HepG2 (cell line): ENCODE data around the gene SAMD8. TPM values are rescaled to one million over a fixed set of nuclear protein-coding genes. Genes with fewer than 3 reads are reported as not detected.

Experiments used
- DRAP1 ChIP-seq: IDR thresholded peaks from 2 replicates; pipeline ENCODE4 v1.6.1; 2016; ENCODE audit warnings: missing genetic modification reagents, missing compliant biosample characterization
- ELF3 ChIP-seq: IDR thresholded peaks from 2 replicates; pipeline ENCODE4 v1.6.1; 2016; ENCODE audit warnings: missing genetic modification reagents, missing compliant biosample characterization
- MEF2D ChIP-seq: sonication (generic); formaldehyde crosslinking; IDR thresholded peaks from 2 replicates; pipeline ENCODE4 v1.5.1; 2020; ENCODE audit warnings: mild to moderate bottlenecking, missing genetic modification reagents
- MLX ChIP-seq: IDR thresholded peaks from 2 replicates; pipeline ENCODE4 v1.6.1; 2016
- NFIC ChIP-seq: IDR thresholded peaks from 2 replicates; pipeline ENCODE4 v1.6.1; 2012; ENCODE audit warnings: mild to moderate bottlenecking, low read length, inconsistent platforms
- RFX3 ChIP-seq: IDR thresholded peaks from 2 replicates; pipeline ENCODE4 v1.6.1; 2016; ENCODE audit warnings: missing biosample characterization, missing genetic modification reagents
- SALL2 ChIP-seq: sonication (generic); formaldehyde crosslinking; IDR thresholded peaks from 2 replicates; pipeline ENCODE4 v1.8.1; 2023; ENCODE audit warnings: mild to moderate bottlenecking, missing genetic modification reagents, inconsistent platforms
- SP4 ChIP-seq: sonication (generic); formaldehyde crosslinking; IDR thresholded peaks from 2 replicates; pipeline ENCODE4 v1.8.1; 2023; ENCODE audit warnings: mild to moderate bottlenecking, missing genetic modification reagents
- ZBTB7B ChIP-seq: sonication (generic); formaldehyde crosslinking; IDR thresholded peaks from 2 replicates; pipeline ENCODE4 v1.4.0; 2020; ENCODE audit warnings: missing genetic modification reagents
- ZFP41 ChIP-seq: sonication (generic); formaldehyde crosslinking; IDR thresholded peaks from 2 replicates; pipeline ENCODE4 v1.4.0; 2020; ENCODE audit warnings: mild to moderate bottlenecking, missing genetic modification reagents, borderline replicate concordance
- ZNF510 ChIP-seq: sonication (generic); formaldehyde crosslinking; IDR thresholded peaks from 2 replicates; pipeline ENCODE4 v1.4.0; 2020; ENCODE audit warnings: low read depth, mild to moderate bottlenecking, missing genetic modification reagents
- ZNF549 ChIP-seq: sonication (generic); formaldehyde crosslinking; IDR thresholded peaks from 2 replicates; pipeline ENCODE4 v1.5.0; 2020; ENCODE audit warnings: missing genetic modification reagents
- polyA plus RNA-seq, 8 experiments: library from polyadenylated mRNA; depleted of rRNA in 3 of 8; stranded (reverse) in 7 of 8; unstranded in 1 of 8; fragments of >200 nt; fragmentation: Illumina TruSeq in 4 of 8; extraction: Trizol in 4 of 8; gene quantifications; 2 replicates each; pipeline versions ENCODE4 v1.2.1 to v1.2.3, GENCODE V29; 2011 to 2016; ENCODE audit warnings: low read depth in 4 of 8, missing spikeins in 1 of 8, mixed read lengths in 1 of 8; ENCODE audit not compliant: insufficient read depth in 1 of 8
- total RNA-seq, 5 experiments: library from RNA; depleted of rRNA; stranded (reverse); fragments of >200 nt; fragmentation: Illumina TruSeq; extraction: Trizol; gene quantifications; 2 replicates each; pipeline ENCODE4 v1.2.3, GENCODE V29; 2016; ENCODE audit warnings: low read depth in 1 of 5
- TF ChIP-seq, protein P1 (sequence below): sonication (generic); formaldehyde crosslinking; IDR thresholded peaks from 2 replicates; pipeline ENCODE4 v1.5.1; 2020; ENCODE audit warnings: mild to moderate bottlenecking, missing genetic modification reagents, borderline replicate concordance
- TF ChIP-seq, protein P2 (sequence below): IDR thresholded peaks from 2 replicates; pipeline ENCODE4 v1.6.1; 2016; ENCODE audit warnings: low read depth, borderline replicate concordance
- TF ChIP-seq, protein P3 (sequence below): sonication (generic); formaldehyde crosslinking; IDR thresholded peaks from 2 replicates; pipeline ENCODE4 v1.5.1; 2020; ENCODE audit warnings: mild to moderate bottlenecking, missing genetic modification reagents
- TF ChIP-seq, protein P4 (sequence below): sonication (generic); formaldehyde crosslinking; IDR thresholded peaks from 2 replicates; pipeline ENCODE4 v1.4.0; 2020; ENCODE audit warnings: missing genetic modification reagents, borderline replicate concordance

SAMD8 gene
- total and polyA plus RNA-seq, 2 of the 13 experiments (the other 11 are each of a cell fraction or from before 2014, with no cell fraction given): 10.4 to 13.2 TPM

DNA sequence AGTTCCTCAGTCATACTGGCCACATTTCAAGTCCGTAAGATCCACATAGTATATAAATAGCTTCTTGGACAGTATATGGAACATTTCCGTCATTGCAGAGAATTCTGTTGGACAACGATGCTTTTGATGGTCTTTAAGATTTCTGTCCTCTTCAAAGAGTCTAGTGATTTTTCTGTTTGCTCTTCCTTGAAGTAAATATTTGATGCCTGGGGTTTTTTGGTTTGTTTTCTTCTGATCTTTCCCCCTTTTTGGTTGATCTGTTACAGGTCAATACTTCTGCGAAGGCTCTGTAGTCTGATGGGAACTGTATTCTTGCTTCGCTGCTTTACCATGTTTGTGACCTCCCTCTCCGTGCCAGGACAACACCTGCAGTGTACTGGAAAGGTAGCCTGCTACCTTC, 56.8 kb downstream of the SAMD8 start (continued):
- TF ChIP-seq DRAP1 (CRISPR knock-in tag) (peak; percentile 41; the same call in 1 of the 2 replicates), NFIC (peak; percentile 97), MLX (CRISPR knock-in tag) (peak; percentile 42; the same call in 1 of the 2 replicates), ZBTB7B (peak; percentile 58; the same call in 1 of the 2 replicates), ZNF510 (CRISPR knock-in tag) (no peak), RFX3 (CRISPR knock-in tag) (no peak), SALL2 (no peak), ZFP41 (CRISPR knock-in tag) (no peak), ZNF549 (CRISPR knock-in tag) (no peak), SP4 (CRISPR knock-in tag) (no peak), ELF3 (CRISPR knock-in tag) (peak; percentile 87), MEF2D (CRISPR knock-in tag) (peak; percentile 96)
- TF ChIP-seq, protein P1, sequence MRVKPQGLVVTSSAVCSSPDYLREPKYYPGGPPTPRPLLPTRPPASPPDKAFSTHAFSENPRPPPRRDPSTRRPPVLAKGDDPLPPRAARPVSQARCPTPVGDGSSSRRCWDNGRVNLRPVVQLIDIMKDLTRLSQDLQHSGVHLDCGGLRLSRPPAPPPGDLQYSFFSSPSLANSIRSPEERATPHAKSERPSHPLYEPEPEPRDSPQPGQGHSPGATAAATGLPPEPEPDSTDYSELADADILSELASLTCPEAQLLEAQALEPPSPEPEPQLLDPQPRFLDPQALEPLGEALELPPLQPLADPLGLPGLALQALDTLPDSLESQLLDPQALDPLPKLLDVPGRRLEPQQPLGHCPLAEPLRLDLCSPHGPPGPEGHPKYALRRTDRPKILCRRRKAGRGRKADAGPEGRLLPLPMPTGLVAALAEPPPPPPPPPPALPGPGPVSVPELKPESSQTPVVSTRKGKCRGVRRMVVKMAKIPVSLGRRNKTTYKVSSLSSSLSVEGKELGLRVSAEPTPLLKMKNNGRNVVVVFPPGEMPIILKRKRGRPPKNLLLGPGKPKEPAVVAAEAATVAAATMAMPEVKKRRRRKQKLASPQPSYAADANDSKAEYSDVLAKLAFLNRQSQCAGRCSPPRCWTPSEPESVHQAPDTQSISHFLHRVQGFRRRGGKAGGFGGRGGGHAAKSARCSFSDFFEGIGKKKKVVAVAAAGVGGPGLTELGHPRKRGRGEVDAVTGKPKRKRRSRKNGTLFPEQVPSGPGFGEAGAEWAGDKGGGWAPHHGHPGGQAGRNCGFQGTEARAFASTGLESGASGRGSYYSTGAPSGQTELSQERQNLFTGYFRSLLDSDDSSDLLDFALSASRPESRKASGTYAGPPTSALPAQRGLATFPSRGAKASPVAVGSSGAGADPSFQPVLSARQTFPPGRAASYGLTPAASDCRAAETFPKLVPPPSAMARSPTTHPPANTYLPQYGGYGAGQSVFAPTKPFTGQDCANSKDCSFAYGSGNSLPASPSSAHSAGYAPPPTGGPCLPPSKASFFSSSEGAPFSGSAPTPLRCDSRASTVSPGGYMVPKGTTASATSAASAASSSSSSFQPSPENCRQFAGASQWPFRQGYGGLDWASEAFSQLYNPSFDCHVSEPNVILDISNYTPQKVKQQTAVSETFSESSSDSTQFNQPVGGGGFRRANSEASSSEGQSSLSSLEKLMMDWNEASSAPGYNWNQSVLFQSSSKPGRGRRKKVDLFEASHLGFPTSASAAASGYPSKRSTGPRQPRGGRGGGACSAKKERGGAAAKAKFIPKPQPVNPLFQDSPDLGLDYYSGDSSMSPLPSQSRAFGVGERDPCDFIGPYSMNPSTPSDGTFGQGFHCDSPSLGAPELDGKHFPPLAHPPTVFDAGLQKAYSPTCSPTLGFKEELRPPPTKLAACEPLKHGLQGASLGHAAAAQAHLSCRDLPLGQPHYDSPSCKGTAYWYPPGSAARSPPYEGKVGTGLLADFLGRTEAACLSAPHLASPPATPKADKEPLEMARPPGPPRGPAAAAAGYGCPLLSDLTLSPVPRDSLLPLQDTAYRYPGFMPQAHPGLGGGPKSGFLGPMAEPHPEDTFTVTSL (CRISPR knock-in tag): peak; percentile 93; the same call in 1 of the 2 replicates
- TF ChIP-seq, protein P2, sequence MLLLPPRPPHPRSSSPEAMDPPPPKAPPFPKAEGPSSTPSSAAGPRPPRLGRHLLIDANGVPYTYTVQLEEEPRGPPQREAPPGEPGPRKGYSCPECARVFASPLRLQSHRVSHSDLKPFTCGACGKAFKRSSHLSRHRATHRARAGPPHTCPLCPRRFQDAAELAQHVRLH (CRISPR knock-in tag): peak; percentile 53; the same call in 1 of the 2 replicates
- TF ChIP-seq, protein P3, sequence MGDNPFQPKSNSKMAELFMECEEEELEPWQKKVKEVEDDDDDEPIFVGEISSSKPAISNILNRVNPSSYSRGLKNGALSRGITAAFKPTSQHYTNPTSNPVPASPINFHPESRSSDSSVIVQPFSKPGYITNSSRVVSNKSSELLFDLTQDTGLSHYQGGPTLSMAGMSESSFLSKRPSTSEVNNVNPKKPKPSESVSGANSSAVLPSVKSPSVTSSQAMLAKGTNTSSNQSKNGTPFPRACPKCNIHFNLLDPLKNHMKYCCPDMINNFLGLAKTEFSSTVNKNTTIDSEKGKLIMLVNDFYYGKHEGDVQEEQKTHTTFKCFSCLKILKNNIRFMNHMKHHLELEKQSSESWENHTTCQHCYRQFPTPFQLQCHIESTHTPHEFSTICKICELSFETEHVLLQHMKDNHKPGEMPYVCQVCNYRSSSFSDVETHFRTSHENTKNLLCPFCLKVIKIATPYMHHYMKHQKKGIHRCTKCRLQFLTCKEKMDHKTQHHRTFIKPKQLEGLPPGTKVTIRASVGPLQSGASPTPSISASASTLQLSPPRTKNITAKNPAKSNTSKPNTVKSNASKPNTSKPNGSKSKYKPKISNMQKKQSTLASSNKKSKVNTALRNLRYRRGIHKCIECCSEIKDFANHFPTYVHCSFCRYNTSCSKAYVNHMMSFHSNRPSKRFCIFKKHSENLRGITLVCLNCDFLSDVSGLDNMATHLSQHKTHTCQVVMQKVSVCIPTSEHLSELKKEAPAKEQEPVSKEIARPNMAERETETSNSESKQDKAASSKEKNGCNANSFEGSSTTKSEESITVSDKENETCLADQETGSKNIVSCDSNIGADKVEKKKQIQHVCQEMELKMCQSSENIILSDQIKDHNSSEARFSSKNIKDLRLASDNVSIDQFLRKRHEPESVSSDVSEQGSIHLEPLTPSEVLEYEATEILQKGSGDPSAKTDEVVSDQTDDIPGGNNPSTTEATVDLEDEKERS: no peak
- TF ChIP-seq, protein P4, sequence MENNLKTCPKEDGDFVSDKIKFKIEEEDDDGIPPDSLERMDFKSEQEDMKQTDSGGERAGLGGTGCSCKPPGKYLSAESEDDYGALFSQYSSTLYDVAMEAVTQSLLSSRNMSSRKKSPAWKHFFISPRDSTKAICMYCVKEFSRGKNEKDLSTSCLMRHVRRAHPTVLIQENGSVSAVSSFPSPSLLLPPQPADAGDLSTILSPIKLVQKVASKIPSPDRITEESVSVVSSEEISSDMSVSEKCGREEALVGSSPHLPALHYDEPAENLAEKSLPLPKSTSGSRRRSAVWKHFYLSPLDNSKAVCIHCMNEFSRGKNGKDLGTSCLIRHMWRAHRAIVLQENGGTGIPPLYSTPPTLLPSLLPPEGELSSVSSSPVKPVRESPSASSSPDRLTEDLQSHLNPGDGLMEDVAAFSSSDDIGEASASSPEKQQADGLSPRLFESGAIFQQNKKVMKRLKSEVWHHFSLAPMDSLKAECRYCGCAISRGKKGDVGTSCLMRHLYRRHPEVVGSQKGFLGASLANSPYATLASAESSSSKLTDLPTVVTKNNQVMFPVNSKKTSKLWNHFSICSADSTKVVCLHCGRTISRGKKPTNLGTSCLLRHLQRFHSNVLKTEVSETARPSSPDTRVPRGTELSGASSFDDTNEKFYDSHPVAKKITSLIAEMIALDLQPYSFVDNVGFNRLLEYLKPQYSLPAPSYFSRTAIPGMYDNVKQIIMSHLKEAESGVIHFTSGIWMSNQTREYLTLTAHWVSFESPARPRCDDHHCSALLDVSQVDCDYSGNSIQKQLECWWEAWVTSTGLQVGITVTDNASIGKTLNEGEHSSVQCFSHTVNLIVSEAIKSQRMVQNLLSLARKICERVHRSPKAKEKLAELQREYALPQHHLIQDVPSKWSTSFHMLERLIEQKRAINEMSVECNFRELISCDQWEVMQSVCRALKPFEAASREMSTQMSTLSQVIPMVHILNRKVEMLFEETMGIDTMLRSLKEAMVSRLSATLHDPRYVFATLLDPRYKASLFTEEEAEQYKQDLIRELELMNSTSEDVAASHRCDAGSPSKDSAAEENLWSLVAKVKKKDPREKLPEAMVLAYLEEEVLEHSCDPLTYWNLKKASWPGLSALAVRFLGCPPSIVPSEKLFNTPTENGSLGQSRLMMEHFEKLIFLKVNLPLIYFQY (CRISPR knock-in tag): no peak
